Articular chondrocyte of knee joint (primary cell): Measurements from ENCODE around the gene SLC29A1. TPM values are rescaled to one million over a fixed set of nuclear protein-coding genes. Genes with fewer than 3 reads are reported as not detected.

ENCODE experiments used
- small RNA-seq: library from RNA; depleted of rRNA; stranded (forward); fragments of <200 nt; gene quantifications from one replicate; pipeline ENCODE3, GENCODE V24; 2012
- total RNA-seq: library from RNA; depleted of rRNA; stranded (reverse); fragments of >200 nt; gene quantifications from 2 replicates; pipeline ENCODE4 v1.2.3, GENCODE V29; 2012

The SLC29A1 gene
- total RNA-seq: 25.9 and 29.4 TPM in 2 replicates

GRCh38 chr6:44223319-44224028 lies at the start of gene SLC29A1:
Gene SLC29A1, plus strand, starts transcription at chr6:44223595. Its CDS starts 3,719 bp downstream, at chr6:44227314.

DNA sequence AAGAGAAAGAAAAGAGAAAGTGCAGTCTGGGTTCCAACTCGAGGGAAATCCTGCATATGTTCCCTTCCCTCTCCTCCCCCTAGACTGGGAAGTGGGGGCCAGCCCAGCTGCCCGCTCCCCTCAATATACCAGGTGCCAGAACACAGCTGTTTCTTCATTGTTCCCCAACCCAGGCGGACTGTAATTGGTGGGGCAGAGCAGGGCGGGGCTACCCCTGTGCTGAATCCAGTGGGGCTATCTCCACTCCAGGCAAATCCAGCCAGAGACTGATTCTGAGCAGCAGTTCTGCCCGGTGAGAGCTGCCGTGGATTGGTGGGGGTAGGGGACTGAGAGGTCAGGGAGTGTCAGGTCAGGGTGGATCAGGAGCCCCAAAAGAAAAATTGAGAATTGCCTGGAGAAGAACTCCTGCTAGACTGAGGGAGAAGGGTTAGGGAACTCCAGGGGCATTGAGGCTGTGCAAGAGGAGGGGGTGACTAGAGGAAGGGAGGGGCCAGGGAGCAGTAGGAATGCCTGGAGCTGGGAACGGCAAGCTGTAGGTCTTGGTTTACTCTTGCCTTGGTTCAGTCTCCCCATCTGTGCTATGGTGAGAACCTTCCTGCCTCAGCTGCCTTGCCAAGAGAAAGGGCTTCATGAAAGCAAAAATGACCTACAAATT lies 6.6 kb upstream of the SLC29A1 start, which contains the start of gene MYMX:
MYMX (plus strand) TSS at position 250 of the 655 bp plus-strand sequence. CDS start 546 bp downstream, outside the sequence.

DNA sequence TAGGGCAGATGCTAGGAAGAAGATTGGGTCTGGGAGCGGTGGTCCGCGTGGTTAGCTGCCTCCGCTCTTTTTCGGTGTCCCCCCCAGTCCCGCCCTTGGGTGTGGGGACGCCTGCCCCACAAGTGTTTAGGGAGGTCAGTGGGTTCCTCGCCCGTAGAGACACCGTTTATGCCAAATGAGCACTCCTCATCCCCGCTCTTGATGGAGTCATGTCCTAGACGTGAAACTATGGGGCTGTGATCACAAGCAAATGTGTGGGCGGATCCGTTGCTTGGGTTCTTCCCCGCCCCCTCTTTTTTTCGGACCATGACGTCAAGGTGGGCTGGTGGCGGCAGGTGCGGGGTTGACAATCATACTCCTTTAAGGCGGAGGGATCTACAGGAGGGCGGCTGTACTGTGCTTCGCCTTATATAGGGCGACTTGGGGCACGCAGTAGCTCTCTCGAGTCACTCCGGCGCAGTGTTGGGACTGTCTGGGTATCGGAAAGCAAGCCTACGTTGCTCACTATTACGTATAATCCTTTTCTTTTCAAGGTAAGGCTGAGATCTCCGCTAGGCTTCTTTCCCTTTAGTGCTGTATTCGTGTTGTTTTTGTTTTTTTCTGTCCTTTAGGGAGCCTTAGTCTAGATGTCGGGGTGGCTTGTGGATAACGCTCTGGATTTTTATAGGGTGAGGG lies 23.4 kb downstream of the SLC29A1 start, which contains the start of gene HSP90AB1:
HSP90AB1 (plus strand) TSS at position 439 of the 675 bp plus-strand sequence. CDS start 1,529 bp downstream, outside the sequence.

DNA sequence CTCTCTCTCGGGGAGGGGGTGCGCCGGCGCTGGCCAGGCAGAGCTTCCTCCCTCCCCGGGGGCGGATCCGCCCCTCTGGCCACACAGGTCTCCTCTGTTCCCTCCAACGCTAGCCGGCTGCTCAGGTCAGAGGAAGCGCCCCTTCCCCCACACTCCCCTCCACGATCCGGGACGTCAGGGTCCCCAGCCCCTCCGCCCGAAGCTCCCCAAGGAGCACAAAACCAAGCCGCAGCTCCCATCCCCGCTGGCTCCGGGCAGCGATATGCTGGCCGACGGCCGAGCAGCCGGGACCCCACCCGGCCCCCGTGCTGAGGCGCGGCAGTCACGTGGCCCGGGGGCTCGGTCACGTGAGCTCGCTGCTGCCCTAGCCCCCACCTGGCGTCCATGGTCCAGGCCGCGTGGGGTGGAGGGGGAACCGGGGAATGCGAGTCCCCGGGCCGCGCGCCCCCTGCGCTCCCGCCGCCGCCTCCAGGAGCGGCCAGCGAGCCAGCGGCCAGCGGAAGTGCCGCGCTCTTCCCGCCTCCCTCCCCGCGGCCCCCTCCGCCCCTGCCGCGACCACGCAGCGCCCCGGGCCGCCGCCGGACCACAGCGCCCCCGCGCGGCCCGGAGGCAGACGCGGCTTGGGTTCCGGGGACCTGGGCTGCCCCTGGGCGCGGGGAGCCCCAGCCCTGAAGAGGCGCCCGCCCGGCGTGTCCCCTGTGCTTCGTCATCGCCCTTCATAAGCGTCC lies 33.8 kb downstream of the SLC29A1 start, which contains the start of gene SLC35B2:
SLC35B2 (minus strand) TSS at position 504 of the 728 bp plus-strand sequence; CDS start at position 386, 118 bp downstream.

GRCh38 chr6:44265007-44265721 lies 41.8 kb downstream of the SLC29A1 start, which contains the start of gene NFKBIE:
Gene NFKBIE, minus strand, starts transcription at chr6:44265551. Its CDS starts 205 bp downstream, at chr6:44265346.

GRCh38 chr6:44269921-44270525 lies 46.6 kb downstream of the SLC29A1 start, which contains the start of gene TMEM151B:
Gene TMEM151B, plus strand, starts transcription at chr6:44270450. Its CDS starts 293 bp downstream, at chr6:44270743.

Small RNA genes lying within 50 kb of the gene (small RNA-seq; reads per million reads assigned to genes)
- not detected for gene RN7SL811P

Other genes with a start within 250 kb of the SLC29A1 start
- 49.7 and 56.1 TPM in 2 replicates for gene MRPL14, start 96.1 kb upstream of the SLC29A1 start, total RNA-seq
- gene TMEM63B, start 96.0 kb upstream of the SLC29A1 start, total RNA-seq: 29.9 and 32.2 TPM in 2 replicates
- gene CAPN11, start 64.8 kb upstream of the SLC29A1 start, total RNA-seq: not detected in 2 replicates
- not detected in 2 replicates for gene MYMX, start 6.7 kb upstream of the SLC29A1 start, total RNA-seq
- gene HSP90AB1, start 23.5 kb downstream of the SLC29A1 start, total RNA-seq: 680 and 845 TPM in 2 replicates
- 64.6 and 69.5 TPM in 2 replicates for gene SLC35B2, start 33.9 kb downstream of the SLC29A1 start, total RNA-seq
- 4.3 and 8.9 TPM in 2 replicates for gene NFKBIE, start 42.0 kb downstream of the SLC29A1 start, total RNA-seq
- under 0.01 TPM in 2 replicates for gene TMEM151B, start 46.9 kb downstream of the SLC29A1 start, total RNA-seq
- 6.3 and 7.5 TPM in 2 replicates for gene AARS2, start 89.8 kb downstream of the SLC29A1 start, total RNA-seq
- gene SPATS1, start 119.1 kb downstream of the SLC29A1 start, total RNA-seq: 0.13 TPM in 1 of 2 replicates, not detected in the other
- 25.5 and 27.2 TPM in 2 replicates for gene CDC5L, start 164.1 kb downstream of the SLC29A1 start, total RNA-seq